ENCODE results near the gene FANCE. TPM values are rescaled to one million over a fixed set of nuclear protein-coding genes. Genes with fewer than 3 reads are reported as not detected.

FANCE gene
- total RNA-seq, 1 donor from 2014 or later: 3.8 TPM

DNA sequence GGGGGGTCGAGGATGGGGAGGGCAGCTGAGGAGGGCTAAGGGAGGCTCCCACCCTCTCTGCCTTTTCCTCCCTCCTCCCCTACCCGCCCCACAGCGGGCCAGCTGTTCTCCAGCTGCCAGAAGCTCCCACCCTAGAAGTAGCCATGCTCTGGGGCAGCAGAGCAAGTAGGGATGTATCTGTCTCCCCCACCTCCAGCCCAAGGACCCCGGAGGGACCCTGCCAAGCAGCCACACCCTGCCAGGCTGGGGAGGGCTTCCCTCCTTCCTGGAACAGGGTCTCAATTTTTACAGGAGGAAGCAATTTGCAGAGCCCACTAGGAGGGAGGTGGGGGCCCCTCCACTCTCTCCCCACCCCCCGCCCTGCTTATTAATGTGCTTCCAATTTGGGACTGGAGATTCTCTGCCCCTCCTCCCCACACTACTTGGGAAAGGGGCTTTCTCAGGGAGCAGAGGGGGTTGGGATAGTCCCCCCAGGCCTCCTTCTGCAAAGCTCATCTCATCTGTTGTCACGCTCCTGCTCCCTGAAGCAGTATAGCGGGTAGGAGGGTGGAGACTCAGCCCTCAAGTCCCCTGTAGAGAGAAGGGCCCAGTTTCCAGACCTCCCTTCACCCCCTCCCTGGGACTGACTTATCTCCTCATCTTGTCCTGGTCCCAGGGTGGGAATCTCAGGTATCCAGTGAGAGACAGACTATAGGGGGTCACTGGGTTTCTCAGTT is 40.3 kb downstream of the FANCE start:
- DNase-seq: no peak
- ATAC-seq: no peak
- intact Hi-C loops (cut with micrococcal nuclease): no loop called here

DNA sequence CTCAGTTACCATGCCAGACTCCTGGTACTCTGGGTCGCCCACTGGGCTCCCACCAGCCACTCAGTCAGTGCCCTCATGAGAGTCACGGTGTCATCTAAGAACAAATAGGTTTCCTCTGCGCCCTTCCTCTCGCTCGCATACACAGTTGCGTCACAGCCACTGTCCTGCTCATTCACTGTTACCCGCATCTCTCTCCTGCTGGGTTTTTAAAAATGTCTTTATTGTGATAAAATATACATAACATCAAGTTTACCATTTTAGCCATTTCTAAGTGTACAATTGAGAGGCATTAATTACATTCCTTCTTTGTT is 40.8 kb downstream of the FANCE start:
- DNase-seq: no peak
- ATAC-seq: no peak
- intact Hi-C loops (cut with micrococcal nuclease): no loop called here

DNA sequence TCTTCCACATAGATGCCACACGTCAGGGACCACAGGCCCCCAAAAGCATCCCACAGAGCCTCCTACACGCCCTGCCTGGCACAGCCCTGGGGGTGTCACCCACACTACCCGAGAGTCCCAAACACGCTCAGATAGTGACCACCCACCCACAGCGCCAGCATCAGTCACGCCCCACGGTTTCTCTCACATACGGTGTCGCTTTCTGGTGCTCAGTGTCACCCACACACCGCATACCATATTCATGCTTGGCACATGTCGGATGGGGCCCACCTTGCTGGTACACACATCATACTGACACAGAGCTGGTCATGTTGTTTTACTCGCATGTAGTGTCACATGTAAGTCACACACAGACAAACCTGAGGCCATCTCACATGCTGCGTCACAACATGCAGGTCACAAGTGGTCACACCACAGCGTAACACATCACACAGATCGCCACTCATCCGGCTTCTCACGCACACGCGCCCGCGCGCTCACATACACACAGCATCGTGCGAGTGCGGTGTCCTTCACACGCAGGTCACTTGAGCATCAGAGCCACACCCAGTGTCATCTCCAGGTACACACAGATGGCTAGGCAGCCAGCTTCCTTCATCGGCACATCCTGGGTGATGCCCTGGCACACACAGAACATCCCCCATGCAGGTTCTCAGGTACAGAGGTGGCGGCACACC is 41.3 kb downstream of the FANCE start:
- intact Hi-C loops (cut with micrococcal nuclease): no loop called here
- no peak for DNase-seq
- no peak for ATAC-seq

DNA sequence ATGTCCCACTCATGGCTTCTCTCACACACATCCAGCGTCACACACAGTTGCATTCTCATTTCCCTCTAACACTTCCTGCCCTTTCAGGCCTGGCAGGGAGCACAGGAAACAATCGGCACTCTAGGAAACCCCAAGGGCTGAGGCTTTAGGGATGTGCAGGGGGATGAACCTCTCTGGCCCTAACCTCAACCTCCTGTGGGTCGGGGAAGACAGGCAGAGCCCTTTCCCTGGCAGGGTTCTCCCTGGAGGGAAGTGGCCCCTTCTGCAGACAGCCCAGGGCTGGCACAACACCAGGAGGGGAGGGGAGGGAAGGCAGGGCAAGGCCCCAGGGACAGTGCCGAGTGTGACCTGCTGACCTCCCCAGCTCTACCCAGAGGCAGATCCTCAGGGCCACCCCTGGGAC is 42.0 kb downstream of the FANCE start:
- peak; percentile 51 for DNase-seq
- ATAC-seq: no peak
- intact Hi-C loops (cut with micrococcal nuclease): no loop called here

DNA sequence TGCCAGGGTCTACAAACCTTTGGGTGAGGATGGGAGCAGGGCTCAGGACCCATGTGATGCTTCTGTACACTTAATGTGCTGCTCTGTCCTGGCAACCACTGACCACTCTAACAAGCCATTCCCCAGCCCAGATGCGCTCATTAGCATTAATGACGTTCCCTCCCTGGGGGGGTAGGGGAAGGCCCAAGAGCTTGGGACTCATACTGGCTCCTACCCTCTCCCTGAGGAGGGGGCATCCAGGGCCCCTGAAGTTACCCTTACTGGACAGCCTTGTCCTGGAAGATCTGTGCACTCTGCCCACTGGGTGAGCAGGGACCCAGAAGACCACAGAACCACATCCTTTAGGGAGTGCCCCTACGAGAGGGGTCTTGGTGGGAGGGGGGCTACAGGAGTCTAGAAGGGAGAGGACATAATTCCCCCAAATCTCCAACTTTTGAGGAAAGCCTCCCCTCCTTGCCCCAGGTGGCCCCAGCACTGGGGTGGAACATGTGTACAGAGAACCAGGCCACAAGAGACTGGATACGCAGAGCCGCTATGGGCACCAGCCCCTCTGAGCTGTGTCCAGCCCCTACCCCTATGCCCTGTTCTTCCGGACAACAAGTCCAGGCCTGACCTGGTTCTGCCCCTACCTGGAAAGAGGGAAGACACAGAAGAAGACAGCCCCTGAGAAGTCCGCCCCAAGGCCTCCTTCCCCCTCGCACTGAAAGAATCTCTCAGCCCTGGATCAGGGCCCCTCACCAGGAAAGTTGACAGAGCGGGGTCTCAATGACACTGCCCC is 43.3 kb downstream of the FANCE start:
- no peak for ATAC-seq
- DNase-seq: no peak
- intact Hi-C loops (cut with micrococcal nuclease): no loop called here

DNA sequence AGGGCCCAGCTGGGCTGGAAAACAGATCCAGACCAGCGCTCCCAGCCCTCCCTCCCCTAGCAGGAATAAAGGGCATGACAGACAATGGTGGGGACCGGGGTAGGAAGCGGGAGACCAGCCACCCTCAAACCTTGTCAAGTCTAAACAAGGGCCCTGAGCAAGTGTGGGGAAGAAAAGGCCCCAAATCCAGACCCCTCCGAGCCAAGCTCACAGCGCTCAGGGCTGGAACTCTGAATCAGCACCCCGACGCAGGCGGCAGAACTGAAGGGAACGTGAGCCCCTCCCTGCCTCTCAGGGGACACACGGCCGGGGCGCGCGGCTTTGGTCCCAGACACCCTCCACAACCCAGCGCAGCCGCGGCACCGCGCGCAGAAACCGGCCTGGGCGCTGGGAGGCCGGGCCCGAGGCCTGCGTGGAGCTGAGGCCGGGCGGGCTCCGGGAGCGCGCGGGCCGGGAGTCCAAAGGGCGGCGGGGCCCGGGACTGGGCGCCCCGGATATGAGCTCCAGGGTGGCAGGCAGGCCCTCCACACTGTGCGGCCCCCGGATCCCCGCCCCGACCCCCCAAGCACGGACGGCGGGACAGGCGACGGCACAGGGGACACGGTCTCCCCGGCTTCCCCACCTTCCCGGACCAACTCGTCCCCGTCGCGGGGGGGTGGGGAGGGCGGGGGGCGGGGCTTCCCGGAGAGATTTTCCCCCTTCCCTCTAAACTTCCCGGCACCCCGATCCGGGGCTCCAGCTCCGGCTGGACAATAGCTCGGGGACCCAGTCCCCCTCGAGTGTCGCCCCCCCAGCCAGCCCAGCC is 44.1 kb downstream of the FANCE start:
- intact Hi-C loops (cut with micrococcal nuclease): no loop called here
- peak; percentile 70 for DNase-seq
- ATAC-seq: peak; percentile 45

DNA sequence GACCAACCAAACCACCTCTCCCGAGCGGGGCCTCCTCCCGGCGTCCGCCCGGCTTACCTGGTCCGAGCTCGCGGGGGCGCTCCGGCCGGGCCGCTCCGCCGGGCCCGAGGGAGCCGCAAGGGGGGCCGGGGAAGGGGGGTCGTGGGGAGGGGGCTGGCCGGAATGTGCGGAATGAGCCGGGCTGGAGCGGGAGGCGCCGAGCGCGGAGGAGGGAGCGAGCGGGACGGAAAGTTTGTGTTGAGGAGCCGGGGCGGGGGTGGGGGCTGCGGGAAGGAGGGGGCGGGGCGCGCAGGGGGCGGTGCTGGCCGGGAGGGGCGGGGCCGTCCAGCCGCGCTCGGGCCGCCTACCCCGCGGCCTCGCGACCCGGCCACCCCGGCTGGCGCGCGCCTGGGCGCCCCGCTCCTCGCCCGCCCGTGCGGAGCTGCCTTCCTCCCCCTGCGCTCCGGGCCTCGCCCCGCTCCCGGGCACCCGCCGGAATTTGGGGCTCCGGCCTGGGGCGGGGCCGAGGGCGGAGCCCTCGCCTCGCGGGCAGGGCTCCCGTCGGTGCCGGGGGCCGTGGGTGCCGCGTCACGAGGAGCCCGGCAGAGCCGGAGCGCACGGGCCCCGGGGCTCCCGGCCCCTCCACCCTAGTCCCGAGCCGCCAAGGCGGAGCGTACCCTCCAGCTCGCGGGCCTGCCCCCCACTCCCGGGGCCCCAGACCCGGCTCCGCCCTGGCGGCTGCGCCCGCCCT is 44.9 kb downstream of the FANCE start, which contains the start of gene TEAD3:
TEAD3 (minus strand) TSS at position 239 of the 730 bp plus-strand sequence.
- intact Hi-C loops (cut with micrococcal nuclease): no loop called here
- peak; percentile 64 for ATAC-seq
- DNase-seq: peak; percentile 82

DNA sequence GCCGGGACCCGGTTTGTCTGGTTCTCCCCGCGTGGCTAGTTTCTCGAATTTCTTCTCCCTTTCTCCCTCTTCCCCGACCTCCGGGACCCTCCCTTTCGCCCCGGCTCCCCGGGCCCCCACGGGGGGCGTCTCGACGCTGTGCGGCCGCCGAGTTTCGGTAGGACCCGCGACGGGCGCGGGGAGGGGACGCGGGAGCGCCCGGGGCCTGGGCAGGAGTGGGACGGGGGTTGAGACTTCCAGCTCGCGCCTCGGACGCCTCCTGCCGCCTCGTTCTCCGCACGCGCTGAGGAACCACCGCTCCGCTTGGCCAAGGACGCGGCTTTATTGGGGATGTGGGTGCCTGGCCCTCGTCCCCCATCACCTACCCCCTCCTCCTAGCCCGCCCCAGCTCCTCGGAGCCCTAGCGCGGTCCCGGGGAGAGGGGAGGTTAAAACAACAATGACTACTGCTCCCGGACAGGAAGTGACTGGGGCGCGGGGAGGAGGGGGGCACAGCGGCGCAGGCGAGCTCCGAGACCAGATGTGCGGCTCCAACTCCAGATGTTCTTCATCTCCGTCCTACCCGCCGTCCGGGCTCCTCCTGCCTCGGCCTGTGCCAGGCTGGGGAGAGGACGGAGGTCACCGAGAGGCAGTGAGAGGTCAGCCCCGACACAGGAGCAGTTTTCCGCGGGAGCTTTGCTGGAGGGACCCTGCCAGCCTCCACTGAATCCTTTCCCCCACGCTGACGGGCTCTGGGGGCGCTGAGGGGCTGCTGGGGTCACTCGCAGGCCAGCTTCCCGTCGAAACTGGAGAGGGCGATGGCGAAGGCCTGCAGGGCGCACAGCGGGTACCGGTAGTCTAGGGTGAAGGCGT is 45.7 kb downstream of the FANCE start:
- intact Hi-C loops (cut with micrococcal nuclease): no loop called here
- peak; percentile 88 for DNase-seq
- ATAC-seq: peak; percentile 56

DNA sequence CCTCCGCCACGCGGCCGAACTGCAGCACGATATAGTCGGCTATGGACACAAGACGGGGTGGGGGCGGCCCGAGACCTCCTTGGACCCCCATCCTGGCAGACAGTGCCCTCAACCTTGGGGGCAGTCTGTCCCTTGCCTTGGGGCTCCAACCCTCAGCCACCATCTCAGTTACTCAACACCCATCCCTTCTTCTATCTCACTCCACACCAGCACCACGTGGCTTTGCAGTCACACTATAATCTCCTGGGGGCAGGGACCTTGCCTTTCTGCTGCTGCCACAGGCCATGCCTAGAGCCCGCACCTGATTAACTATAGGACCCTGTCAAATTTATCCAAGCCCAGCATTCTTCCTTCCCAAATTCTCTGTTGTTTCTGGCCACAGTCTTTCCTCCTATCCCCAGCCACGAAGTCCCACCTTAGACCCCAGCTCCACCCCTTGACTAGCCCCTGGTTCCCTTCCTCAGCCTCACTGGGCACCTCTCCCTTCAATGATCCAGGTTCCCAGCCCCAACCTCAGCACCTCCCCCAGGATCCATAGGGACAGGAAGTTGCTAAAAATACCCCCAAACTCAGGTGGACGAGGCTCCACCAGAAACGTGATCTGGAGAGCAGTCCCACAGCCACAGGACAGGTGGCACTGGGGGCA is 46.4 kb downstream of the FANCE start:
- ATAC-seq: no peak
- intact Hi-C loops (cut with micrococcal nuclease): no loop called here
- DNase-seq: peak; percentile 52

DNA sequence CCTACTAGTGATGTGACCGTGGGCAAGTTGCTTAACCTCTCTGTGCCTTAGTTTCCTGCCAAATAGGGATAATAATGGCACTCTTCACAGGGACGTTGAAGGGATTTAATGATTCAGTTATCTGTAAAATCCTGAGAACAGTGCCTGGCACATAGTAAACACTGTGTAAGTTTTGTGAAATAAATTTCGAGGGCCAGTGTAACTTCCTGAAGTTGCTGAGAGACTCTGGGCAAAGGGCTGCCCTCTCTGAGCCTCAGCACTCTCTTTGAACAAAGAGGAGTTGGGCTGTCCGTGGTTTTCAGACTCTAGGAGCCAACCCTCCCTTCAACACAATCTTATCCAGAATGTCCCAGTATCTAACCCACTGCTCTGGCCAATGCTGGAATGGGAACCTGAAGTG is 47.2 kb downstream of the FANCE start:
- intact Hi-C loops (cut with micrococcal nuclease): no loop called here
- DNase-seq (no peak), ATAC-seq (no peak)

DNA sequence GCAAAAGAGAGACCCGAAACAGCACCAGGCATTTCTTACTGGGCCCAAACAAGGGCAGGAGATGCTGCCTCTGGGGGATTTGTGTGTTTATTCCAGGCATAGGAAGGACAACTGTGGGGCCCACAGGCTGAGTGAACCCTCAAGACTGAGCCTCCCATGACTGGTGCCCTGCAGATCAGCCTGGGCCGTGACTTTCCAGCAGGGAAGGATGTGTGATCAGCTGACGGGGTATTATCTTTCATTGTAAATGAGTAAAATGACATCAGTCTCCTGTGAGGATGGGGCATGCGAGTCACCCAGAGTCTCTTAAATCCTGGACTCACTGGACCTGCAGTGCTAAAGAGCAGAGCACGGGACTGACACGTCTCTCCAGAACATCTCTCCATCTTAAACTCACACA is 48.6 kb downstream of the FANCE start:
- peak; percentile 0 for ATAC-seq
- intact Hi-C loops (cut with micrococcal nuclease): no loop called here
- DNase-seq: no peak

DNA sequence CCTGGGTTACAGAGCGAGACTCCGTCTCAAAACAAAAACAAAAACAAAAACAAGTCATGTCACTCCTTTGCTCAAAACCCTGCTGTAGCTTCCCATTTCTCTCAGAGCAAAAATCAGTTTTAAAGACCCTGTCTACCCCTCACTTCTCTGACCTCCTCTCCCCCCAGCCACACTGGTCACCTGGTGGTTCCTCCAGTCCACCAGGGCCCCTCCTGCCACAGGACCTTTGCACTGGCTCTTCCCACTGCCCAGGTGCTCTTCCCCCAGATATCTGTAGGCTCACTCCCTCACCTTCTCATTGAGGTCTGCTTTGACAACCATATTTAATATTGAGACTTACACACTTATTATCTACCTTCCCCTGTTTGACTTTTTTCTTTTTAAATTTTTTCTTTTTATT is 49.6 kb downstream of the FANCE start:
- no peak for DNase-seq
- intact Hi-C loops (cut with micrococcal nuclease): no loop called here
- ATAC-seq: no peak

DNA sequence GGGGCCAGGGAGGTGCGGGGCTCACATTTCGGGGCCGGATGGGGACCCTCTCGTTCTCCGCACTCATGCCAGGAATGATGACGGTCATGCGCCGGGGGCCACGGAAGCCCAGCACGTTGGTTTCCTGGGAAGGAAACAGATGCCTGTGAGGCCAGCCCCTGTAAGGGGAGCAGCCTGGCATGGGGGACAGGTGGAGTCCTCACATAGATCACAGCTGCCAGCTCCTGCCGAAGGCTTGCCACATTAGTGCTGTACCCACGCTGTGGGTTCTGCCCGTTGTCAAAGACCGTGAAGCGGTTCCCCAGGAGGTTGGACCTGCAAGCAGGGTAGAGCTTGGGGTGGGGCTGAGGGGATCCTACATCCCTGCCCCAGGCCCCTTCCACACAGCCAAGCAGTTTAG is 51.4 kb downstream of the FANCE start:
- intact Hi-C loops (cut with micrococcal nuclease): no loop called here
- no peak for ATAC-seq
- DNase-seq: no peak

DNA sequence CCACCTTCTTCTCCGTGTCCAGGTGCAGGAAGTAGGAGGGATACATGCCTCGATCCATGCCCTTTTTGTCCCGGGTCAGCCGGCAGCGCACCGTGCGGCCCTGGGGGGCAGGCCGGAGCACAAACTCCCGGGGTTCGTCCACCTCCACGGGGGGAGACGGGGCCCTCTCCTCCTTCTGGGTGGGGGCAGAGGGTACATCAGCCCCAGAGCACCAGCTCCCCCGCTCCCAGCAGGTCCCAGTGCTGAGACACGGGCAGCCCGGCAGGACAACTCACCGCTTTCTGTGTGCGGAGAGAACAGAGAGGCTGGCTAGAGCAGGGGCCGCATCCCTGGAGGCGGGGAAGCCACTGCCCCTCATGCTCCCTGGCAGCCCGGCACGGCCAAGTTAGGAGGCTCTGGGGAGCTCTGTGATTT is 53.9 kb downstream of the FANCE start:
- ATAC-seq: no peak
- DNase-seq: no peak
- intact Hi-C loops (cut with micrococcal nuclease): no loop called here

DNA sequence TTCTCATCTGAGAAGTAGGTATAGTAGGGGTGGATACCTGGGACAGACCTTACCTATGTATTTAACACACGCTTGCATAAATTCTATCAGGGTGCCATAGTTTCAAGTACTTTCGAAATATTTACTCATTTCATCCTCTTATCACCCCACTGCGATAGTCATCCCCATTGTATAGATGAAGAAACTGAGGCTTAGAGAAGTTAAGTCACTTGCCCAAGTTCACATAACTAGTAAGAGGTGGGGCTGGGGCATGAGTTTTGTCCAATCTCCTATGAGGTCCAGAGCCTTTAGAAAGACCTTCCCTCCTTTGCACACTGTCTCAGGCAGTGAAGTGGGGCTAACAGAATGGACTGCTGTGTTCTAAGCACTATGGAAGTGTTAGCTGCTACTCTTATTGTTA is 54.4 kb downstream of the FANCE start:
- intact Hi-C loops (cut with micrococcal nuclease): no loop called here
- no peak for ATAC-seq

DNA sequence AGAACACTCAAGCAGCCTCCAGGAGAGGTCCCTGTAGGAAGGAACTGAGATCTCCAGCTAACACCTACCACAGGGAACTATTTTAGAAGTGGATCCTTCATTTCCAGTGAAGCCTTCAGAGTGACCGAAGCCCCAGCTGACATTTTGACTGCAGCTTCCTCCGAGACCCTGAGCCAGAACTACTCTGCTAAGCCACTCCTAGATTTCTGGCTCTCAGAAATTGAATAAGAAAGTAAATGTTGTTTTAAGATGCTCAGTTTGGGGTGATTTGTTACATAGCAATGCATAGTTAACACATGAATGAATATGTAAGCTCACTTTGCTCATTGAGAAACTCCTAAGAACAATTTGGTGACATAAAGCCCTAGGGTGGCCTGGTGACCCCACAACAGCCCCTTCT is 55.1 kb downstream of the FANCE start:
- DNase-seq (no peak), ATAC-seq (no peak)
- intact Hi-C loops (cut with micrococcal nuclease): no loop called here

More for the DNA sequence above, 54.4 kb downstream of the FANCE start:
- DNase-seq: no peak

DNA sequence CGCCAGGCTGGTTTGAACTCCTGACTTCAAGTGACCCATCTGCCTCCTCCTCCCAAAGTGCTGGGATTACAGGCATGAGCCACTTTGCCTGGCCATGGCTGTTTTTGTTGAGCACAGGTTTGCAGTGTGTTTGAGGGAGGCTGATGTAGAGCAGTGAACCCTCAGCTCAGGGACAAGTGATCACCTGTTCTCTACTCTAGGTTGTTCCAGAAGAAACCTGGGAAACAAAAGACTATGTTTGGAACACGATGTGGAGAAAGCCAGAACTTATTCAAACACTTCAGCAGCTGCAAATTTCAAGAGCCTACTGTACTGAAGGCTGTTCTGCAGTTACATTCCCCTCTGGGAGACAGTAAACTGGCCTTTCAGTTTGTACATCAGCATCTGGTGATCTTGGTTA is 55.9 kb downstream of the FANCE start:
- DNase-seq: no peak
- intact Hi-C loops (cut with micrococcal nuclease): no loop called here

DNA sequence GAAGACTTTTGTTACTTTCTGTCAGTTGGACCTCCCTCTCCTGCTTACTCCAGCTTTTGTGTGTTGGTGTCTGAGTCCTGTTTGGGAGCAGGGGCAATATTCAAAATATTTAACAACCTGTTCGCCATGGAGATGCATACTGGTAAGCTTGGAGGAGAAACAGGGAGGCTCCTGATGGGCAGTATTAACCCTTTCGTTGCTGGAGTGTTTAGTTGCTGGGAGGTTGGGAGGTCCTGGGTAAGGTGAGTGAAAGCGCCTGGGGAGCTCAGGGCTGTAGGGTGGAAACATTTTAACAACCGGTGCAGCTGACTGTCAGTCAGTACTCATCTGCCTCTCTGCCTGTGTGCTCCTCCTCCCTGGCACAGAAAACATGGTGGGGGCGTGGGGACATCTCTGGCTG is 56.4 kb downstream of the FANCE start:
- intact Hi-C loops (cut with micrococcal nuclease): no loop called here
- ATAC-seq (no peak), DNase-seq (no peak)

More for the DNA sequence above, 55.9 kb downstream of the FANCE start:
- ATAC-seq: no peak

Data from left ventricle myocardium superior (tissue), 1 donor.